GM19351 (cell line): ENCODE measurements around the gene MSRB3.
A peak's percentile ranks its signal among the peaks of the same experiment; 100 is the strongest.

ENCODE experiments used
- ATAC-seq: cut with Tn5 transposase; IDR thresholded peaks from one replicate; pipeline ENCODE4 v1.9.1; 2021; ENCODE audit warnings: mild to moderate bottlenecking, moderate library complexity; ENCODE audit not compliant: unreplicated experiment

Gene MSRB3

DNA sequence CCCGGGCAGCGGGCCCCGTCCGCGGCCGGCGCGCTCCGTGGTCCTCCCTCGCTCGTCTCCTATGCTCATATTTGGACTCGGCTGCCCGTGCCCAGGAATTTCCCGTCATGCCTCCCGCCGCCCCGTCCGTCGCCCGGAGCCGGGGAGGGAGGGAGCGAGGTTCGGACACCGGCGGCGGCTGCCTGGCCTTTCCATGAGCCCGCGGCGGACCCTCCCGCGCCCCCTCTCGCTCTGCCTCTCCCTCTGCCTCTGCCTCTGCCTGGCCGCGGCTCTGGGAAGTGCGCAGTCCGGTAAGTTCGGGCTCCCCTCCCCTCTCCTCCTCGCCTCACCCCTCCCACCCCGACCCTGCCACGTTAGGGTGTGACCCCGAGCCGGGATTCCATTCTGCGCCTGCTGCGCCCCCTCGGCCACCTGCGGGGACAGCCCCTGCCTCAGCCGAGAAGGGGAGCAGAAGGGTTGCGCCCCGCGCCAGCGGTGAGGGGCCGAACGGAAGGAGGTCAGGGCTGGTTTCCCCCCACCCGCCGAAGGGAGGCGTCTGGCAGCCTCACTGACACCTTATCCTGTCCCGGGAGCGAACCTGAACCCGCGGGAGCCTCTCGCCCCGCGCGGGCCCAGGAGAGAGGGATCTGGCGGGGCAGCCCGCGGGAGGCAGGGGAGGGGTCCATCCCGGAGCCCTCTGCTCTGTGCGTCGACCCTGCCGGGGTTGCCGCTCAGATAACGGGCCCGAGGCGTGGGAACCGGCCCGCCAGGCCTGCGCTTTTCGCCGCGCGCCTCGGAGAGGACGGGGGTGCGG, at the start of gene MSRB3:
MSRB3 (plus strand) TSS at position 108 of the 793 bp plus-strand sequence. CDS start 29,897 bp downstream, outside the sequence.
- ATAC-seq = peak; percentile 78

DNA sequence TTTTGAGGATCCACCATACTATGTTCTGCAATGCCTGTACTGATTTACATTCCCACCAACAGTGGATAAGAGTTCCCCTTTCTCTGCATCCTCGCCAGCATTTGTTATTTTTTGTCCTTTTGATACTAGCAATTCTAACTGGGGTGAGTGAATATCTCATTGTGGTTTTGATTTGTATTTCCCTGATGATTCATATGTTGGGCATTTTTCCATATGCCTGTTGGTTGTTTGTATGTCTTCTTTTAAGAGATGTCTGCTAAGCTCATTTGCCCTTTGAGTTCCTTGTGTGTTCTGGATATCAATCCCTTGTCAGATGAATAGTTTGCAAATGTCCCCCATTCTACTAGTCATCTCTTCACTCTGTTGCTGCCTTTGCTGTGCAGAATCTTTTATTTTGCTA, 49.0 kb upstream of the MSRB3 start:
- no peak for ATAC-seq

GRCh38 chr12:65232476-65233077, 45.9 kb upstream of the MSRB3 start:
- ATAC-seq = no peak

DNA sequence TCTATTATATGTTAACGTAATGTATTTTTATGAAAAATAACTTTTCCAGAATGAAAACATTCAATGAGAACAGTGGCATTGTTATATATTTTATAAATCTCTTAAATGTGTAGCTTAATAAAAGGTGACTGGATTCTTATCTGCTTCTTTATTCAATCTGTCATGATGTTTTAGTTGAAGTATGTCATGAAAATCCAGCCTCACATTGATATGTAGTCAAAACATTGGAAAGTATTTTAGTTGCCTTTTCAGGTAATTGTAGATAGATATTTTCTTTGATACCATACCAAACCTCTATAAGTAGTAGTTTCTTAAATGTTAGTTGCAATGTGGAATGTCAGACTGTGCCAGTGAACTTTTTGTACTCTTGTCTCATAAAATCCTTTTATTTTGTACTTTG, 41.3 kb upstream of the MSRB3 start:
- ATAC-seq = no peak

DNA sequence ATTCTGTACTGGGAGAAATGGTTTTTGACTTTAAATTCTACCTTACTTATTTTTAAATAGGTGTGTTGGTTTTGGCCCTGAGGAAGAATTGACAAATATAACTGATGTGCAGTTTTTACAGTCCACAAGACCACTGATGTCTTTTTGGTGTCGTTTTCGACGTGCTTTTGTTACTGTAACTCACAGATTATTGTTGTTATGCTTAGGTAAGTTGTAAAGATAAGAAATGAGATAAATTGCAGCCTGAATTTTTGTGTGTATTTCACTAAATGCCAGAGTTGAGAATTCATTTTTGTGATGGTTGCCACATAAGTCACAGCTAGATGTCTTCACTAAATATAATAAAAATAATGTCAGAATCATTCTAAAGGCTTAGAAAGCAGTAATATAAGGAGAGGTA, 39.9 kb upstream of the MSRB3 start:
- ATAC-seq = no peak

DNA sequence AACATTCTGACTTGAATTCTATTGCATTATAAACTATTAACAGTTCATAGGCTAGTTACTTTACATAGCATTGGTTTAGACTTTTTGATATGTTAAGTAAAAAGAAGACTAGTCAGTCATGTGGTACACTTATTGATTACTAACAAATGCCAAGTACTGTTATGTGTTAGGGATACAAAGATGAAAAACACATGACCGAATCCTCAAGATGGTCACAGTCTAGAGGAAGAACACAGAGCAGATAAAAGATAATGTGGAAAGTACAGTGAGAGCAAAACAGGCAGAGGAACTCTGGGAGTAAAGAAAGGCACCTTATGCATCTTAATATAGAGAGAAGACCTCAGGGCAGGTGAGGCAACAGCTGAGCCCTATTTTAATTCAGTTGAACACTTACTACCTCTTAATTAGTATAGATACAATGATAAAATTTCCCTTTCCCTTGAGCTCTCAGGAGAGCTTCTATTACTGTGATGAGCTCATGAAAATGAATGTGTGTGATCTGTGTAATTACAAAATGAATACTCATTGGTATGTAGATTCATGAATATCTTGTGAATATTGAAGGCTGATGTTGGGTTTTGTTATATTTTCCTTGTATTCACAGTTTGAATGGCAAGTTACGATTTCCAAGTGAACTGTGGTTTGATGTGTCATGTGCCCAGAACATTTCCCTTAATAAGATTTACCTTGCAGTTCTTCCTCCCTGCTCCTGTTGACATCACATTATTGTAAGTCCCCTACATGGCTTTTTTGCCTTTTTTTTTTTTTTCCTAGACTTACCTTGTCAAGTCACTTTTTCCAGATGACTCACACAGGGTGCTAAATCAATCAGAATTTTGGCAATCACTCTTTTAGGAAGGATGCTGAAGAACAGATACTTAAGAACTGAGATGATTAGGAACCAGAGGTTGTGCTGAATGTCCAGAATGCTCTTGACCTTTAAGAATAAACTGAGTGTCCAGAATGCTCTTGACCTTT, 29.5 kb upstream of the MSRB3 start:
- ATAC-seq = no peak

GRCh38 chr12:65252515-65252914, 26.0 kb upstream of the MSRB3 start:
- ATAC-seq = no peak

DNA sequence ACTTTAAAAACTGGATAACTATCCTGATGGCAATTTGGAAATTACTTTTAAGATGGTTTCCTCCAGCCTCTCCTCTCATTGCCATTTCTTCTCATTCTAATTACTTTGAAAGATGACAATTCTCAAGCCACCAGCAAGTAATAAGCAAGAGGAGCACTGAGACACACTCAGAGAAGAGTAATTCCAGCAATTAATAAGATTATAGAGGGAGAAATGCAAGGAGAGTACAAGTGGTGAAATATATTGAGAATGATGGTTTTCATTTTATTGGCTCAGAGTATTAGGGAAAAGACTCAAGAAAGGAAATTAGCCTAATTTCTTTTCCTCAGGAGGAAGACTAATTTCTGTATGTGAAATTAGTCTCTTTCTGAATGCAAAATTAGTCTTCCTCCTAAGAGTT, 20.5 kb upstream of the MSRB3 start:
- ATAC-seq = no peak

DNA sequence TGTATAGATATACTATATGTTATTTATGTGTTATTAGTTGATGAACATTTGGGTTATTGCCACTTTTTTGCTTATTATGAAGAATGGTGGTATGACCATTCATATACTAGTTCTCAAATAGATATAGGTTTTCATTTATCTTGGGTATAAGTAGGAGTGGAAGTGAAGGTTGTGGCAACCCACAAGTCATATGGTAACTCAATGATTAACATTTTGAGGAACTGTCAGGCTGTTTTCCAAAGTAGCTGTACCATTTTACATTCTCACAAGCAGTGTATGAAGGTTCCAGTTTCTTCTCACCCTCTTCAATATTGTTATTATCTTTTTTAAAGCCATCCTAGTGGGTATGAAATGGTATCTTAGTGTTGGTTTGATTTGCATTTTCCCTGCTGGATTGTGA, 19.0 kb upstream of the MSRB3 start:
- ATAC-seq = no peak

DNA sequence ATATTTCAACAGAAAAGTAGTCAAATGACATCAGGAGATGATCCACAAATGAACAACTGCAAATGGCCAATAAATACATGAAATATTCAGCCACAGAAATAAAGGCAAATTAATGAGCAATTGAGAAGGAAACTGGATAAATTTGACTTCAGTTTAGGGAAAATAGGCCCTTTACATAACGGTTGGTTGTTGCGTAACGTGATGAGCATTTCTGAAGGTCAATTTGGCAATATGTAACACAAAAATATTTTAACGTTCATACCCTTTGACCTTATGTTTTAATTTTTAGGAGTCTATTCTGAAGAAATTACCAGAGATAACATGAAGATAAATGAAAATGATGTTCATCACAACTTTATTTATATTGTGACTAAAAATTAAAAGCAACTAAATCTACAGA, 14.7 kb upstream of the MSRB3 start:
- ATAC-seq = no peak

GRCh38 chr12:65266408-65266807, 12.1 kb upstream of the MSRB3 start:
- ATAC-seq = no peak

DNA sequence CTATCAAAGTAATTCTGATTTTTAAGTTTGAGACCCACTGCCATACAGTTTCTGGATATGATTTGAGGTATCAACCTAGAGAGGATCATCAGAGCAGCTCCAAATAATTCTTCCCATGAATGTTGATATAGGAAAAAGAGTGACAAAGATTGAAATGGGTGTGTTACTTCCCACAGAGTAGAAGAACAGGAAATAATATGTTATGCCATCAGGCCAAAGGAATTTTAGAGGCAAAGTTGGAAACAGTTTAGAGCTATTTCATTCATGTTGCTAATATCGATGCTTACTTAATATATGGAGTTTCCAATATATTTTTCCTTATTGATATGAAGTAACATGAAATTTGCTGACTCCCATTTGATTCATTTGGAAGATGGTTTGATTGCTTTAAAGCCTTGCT, 8.9 kb upstream of the MSRB3 start:
- no peak for ATAC-seq

GRCh38 chr12:65274602-65275272, 3.7 kb upstream of the MSRB3 start:
- no peak for ATAC-seq

GRCh38 chr12:65275627-65276026, 2.9 kb upstream of the MSRB3 start:
- no peak for ATAC-seq

DNA sequence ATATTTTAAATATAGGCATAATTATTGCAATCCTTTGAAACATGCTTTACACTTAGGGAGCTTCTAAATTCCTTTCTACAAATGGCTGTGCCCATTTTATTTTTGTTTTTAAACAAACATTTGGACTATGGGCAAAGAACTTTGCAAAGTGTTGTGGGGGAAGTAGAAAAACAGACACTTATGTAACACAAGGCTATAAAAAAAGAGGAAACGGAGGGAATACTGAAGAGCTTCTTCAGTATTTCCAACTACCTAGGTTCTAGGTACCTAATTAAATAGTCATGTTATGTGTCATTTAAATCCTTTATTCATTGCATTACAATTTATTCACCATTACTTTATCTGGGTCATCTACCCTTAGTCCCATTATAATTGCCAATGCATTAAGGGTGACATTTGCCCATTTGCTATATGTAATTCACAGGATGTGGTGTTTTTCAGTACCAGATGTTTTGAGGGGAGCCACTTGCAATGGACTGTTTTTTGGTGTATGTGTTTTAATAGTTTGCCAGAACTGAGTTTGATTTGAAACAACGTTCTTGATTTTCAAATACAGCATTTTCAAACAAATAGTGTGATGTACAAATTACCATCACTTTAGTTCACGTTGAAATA, 1.5 kb upstream of the MSRB3 start:
- ATAC-seq = no peak

DNA sequence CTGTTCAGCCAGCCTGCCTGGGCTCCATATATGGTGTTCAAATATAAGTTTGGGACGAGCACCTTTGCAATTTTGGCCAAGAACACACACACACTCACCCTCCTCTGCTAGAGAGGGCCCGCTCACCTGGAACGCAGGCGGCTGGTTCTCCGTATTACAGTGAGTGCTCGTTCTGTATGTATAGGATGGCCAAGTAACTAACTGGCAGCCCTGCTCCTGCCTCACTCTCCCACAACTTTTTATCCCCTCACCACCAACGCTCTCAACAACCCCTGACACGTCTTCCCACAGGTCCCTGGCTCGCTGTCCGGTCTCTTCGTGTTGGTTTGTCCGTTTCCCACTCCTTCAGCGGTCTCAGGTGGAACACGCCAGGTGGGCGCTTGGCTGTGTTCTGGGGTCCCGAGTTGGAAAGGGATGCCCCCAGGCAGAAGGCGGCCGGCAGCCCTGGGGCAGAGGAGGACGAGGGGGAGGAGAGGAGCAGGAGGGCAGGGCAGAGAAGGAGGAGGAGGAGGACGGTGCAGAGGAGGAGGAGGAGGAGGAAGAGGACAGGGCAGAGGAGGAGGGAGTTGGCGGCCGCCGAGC, 398 bp upstream of the MSRB3 start:
- no peak for ATAC-seq

DNA sequence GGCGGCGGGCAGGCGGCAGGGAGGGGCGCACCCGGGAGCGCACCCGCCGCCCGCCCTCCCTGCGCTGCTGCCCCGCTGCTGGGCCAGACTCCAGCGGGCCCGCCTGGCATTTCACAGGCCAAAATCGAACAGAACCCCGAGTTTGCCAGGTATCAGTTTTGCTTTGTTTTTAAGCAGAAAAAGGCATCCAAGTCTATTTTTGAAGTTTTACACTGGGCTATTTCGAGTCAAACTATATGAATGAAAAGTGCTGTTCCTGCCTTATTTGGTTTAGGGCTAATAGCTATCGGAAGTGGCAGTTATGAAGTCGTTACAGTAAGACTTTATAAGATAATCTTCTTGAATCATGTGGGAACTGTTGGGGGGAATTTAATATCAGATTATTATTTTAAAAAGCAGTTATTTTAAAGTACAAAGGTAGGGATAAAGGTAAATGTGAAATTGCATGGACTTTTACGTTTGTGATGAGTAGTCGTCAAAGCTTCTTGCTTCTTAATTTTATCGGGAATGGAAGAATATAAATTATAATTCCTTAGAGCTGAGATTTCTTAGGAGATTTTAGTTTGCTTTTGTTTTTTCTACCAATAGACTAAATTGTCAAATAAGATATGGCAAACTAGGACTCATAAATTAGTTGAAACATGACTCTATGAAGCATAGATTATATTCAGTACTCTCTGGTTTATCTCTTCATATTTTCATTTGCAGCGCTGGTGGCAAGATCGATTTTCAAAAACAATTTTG, 1.1 kb downstream of the MSRB3 start:
- no peak for ATAC-seq

- no peak for ATAC-seq
These were observed 1.8 kb downstream of the MSRB3 start for GRCh38 chr12:65280306-65280705.

- no peak for ATAC-seq
These were observed 4.4 kb downstream of the MSRB3 start for GRCh38 chr12:65282840-65283239.
